Subcutaneous abdominal adipose tissue (tissue), 5 donors: ENCODE results near the gene DMC1.

Source experiments
- H3K27ac ChIP-seq: one replicate; pipeline ENCODE4 v1.7.0; 2013; ENCODE audit warnings: low read depth, mild to moderate bottlenecking, inconsistent platforms, low read length, moderate library complexity
- H3K27me3 ChIP-seq, 5 donors: one replicate each; pipeline ENCODE4 v1.7.0; 2013; ENCODE audit warnings: low read length in 5 of 5, inconsistent platforms in 1 of 5; ENCODE audit not compliant: control insufficient read depth in 5 of 5, insufficient read depth in 4 of 5
- H3K36me3 ChIP-seq, 5 donors: one replicate each; pipeline ENCODE4 v1.7.0; 2013; ENCODE audit warnings: low read length in 5 of 5; ENCODE audit not compliant: control insufficient read depth in 5 of 5, insufficient read depth in 5 of 5
- H3K4me1 ChIP-seq, 5 donors: one replicate each; pipeline ENCODE4 v1.7.0; 2013; ENCODE audit warnings: low read length in 5 of 5, mild to moderate bottlenecking in 3 of 5, moderate library complexity in 1 of 5; ENCODE audit not compliant: control insufficient read depth in 5 of 5, insufficient read depth in 5 of 5
- H3K4me3 ChIP-seq, 5 donors: one replicate each; pipeline ENCODE4 v1.7.0; 2013; ENCODE audit warnings: low read length in 5 of 5, low read depth in 1 of 5
- H3K9ac ChIP-seq, 5 donors: one replicate each; pipeline ENCODE4 v1.7.0; 2013; ENCODE audit warnings: low read length in 5 of 5, mild to moderate bottlenecking in 4 of 5, moderate library complexity in 3 of 5
- H3K9me3 ChIP-seq, 5 donors: one replicate each; pipeline ENCODE4 v1.7.0; 2013; ENCODE audit warnings: low read length in 5 of 5; ENCODE audit not compliant: control insufficient read depth in 5 of 5
- donor health status: healthy.
- donor health status: healthy.
- donor health status: healthy.
- donor health status: healthy.
- donor health status: healthy.

The DMC1 gene

GRCh38 chr22:38524429-38524828 is 45.6 kb downstream of the DMC1 start:
- H3K9ac ChIP-seq, result no peak overlapping the region
- H3K4me3 ChIP-seq, result no peak overlapping the region
- H3K27ac ChIP-seq, result no peak overlapping the region

GRCh38 chr22:38523479-38523878 is 46.5 kb downstream of the DMC1 start:
- H3K4me3 ChIP-seq, result no peak overlapping the region
- H3K27me3 ChIP-seq, result peaks cover 0 to 8% (median 0%) of the 10 kb centered on the region in 5 donors
- H3K4me1 ChIP-seq, result no peaks in the 10 kb centered on the region
- H3K36me3 ChIP-seq, result no peaks in the 10 kb centered on the region
- H3K9ac ChIP-seq, result no peak overlapping the region
- H3K9me3 ChIP-seq, result no peaks in the 10 kb centered on the region
- no peak overlapping the region for H3K27ac ChIP-seq

More at GRCh38 chr22:38524429-38524828, 45.6 kb downstream of the DMC1 start:
- no peaks in the 10 kb centered on the region for H3K4me1 ChIP-seq
- H3K27me3 ChIP-seq, result peaks cover 0 to 8% (median 0%) of the 10 kb centered on the region in 5 donors
- H3K9me3 ChIP-seq, result no peaks in the 10 kb centered on the region
- no peaks in the 10 kb centered on the region for H3K36me3 ChIP-seq

DNA sequence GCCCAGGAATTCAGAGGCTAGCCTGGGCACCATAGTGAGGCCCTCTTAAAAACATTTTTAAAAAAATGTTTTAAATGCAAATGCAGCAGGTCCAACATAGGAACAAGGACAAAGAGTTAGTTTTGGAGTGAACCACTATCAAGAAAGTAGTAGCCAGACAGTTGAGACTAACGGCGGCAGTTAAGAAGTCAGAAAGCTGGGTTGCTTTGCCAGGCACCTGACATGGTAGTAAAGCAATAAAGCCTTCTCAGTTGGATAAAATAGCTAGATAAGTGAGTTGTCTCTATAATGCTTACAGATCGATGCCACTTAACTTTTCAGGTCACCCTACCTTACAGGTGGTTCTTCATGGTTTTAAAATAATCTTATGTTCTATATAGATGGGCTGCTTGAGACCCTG is 47.0 kb downstream of the DMC1 start:
- H3K27ac ChIP-seq, result no peak overlapping the region
- H3K4me3 ChIP-seq, result no peak overlapping the region
- peaks cover 0 to 8% (median 0%) of the 10 kb centered on the region in 5 donors for H3K27me3 ChIP-seq
- H3K36me3 ChIP-seq, result no peaks in the 10 kb centered on the region
- no peak overlapping the region for H3K9ac ChIP-seq
- no peaks in the 10 kb centered on the region for H3K9me3 ChIP-seq
- no peaks in the 10 kb centered on the region for H3K4me1 ChIP-seq

DNA sequence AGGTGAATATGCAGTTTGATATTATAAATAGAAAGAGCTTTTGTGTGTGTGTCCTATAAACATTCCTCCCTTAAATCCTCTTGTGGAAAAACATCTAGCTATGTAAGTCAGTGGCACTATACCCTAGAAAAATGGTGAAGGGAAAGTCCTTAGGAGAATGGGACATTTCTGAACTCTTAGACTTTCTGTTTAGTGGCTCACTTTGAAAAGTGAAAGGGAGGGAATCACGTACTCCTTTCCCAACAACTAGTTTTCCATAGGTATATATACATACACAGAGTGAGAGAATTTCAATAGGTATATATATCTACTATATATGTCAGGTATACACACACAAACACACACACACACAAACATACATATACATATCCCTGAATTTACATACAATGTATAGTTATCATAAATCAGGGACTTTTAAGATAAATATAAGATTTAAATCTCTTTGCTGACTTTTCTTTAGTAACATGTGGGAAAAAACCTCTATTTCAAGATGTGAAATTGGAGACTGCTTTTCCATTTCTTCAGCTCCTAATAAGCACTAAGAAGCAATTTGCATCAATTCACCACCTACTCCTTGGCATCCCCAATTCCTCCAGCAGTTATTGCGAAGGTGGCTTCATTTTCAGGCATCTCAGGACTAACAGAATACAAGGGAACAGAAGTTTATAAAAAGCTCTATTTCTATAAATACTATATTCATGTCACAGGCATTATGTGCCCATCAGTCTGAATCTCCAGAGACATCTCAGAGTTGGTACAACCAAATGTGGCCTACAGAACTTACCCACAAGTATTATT is 50.3 kb downstream of the DMC1 start:
- Histone ChIP-seq H3K36me3 (no peaks in the 10 kb centered on the region), H3K4me3 (no peak overlapping the region), H3K27ac (no peak overlapping the region), H3K9me3 (no peaks in the 10 kb centered on the region), H3K4me1 (no peaks in the 10 kb centered on the region), H3K9ac (no peak overlapping the region), H3K27me3 (peaks cover 0 to 8% (median 0%) of the 10 kb centered on the region in 5 donors)

DNA sequence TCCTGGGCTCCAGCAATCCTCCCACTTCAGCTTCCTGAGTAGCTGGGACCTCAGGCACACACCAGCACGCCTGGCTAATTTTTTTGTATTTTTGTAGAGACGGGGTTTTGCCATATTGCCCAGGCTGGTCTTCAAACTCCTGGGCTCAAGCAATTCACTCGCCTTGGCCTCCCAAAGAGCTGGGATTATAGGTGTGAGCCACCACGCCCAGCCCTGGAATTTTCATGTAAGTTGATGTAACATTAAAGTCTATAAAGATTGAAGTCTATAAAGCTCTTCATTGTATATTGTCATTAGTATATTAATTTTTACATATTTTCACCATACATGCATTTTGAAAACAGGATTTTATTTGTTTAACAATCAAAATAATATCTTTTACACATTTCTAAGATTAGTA is 51.4 kb downstream of the DMC1 start:
- H3K36me3 ChIP-seq, result no peaks in the 10 kb centered on the region
- no peaks in the 10 kb centered on the region for H3K9me3 ChIP-seq
- no peak overlapping the region for H3K27ac ChIP-seq
- H3K4me3 ChIP-seq, result no peak overlapping the region
- no peaks in the 10 kb centered on the region for H3K4me1 ChIP-seq
- H3K9ac ChIP-seq, result no peak overlapping the region
- H3K27me3 ChIP-seq, result peaks cover 0 to 8% (median 0%) of the 10 kb centered on the region in 5 donors

- no peaks in the 10 kb centered on the region for H3K27me3 ChIP-seq
- H3K36me3 ChIP-seq, result no peaks in the 10 kb centered on the region
- H3K9ac ChIP-seq, result no peak overlapping the region
- H3K9me3 ChIP-seq, result no peaks in the 10 kb centered on the region
- H3K4me3 ChIP-seq, result no peak overlapping the region
- H3K27ac ChIP-seq, result no peak overlapping the region
- H3K4me1 ChIP-seq, result no peaks in the 10 kb centered on the region
Measured at GRCh38 chr22:38513063-38513462, 56.9 kb downstream of the DMC1 start.

DNA sequence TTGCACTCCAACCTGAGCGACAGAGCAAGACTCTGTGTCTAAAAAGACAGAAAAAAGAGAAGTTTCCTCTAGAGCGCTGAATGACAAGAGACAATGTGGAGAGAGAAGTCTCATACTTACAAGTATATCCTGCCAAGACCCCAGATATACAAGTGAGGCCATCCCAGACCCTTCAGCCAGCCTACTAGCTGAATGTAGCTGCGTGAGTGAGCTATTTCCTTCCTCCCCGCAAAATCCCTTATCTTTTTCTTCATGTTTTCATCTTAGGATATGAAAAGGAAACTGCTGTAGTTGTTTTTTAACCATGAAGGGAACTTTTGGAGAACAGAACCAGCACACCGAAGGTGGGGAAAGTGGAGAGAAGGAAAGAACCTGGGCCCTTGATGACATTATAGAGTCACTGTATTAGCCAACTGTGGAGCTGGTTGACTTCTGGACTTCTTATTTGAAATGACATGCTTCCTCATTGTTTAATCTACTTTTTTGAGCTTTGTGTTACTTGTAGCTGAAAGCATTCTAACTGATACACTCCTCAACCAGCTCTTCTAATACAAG is 59.5 kb downstream of the DMC1 start:
- Histone ChIP-seq H3K36me3 (no peaks in the 10 kb centered on the region), H3K9ac (no peak overlapping the region), H3K27me3 (no peaks in the 10 kb centered on the region), H3K4me3 (no peak overlapping the region), H3K27ac (no peak overlapping the region), H3K4me1 (peaks cover 2 to 9% (median 7%) of the 10 kb centered on the region in 5 donors), H3K9me3 (no peaks in the 10 kb centered on the region)

DNA sequence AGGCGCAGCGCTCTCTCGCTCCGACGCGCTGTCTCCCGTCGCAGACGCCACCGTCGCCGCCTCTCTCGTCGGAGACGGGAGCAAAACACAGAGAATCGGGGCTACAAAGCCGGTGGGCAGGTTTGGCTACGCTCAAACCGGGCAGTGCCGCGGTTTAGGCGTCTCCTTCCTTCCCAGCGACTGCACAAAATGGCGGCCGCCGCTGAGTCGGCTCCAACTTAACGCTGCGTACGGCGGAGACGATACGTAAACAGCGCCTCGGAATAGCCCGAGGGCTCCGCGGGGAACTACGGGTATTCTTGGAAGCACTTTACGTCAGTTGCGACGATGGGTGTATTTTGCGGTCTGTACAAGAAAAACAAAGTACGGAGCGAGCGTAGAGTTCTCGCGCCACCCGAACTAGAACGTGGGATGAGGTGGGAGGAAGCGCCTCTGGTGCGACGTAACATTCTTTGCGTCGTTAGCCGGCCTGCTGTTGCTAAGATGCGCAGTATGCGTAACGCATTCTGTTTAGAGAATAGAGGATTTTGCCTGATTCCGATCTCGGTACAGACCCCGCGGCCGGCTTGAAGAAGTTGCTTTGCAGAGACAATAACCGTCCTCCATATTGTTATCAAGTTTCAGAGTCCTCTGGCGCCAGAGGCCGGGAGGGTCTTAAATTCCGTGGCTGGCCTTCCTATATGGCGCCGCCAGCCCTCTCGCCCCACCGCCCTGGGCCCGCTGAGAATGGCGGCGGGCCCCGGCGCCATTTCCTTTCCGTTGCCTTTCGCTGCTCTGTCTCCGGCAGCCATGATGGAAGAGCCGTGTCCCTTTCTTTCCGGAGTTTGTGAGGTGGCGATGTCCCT is 63.6 kb downstream of the DMC1 start, which contains the start of gene DDX17:
TSS of gene DDX17 (minus strand) at position 194 of the 845 bp plus-strand sequence.
- Histone ChIP-seq H3K27ac (peak within 1 kb of the TSS; percentile 99), H3K27me3 (no peaks in the 10 kb centered on the region), H3K36me3 (peaks cover 2 to 15% (median 6%) of the 10 kb centered on the region in 5 donors), H3K4me3 (peak within 1 kb of the TSS; percentile 85 to 97 (median 94)), H3K4me1 (peaks cover 7 to 49% (median 44%) of the 10 kb centered on the region in 5 donors), H3K9me3 (no peaks in the 10 kb centered on the region), H3K9ac (peak within 1 kb of the TSS; percentile 88 to 100 (median 100))

DNA sequence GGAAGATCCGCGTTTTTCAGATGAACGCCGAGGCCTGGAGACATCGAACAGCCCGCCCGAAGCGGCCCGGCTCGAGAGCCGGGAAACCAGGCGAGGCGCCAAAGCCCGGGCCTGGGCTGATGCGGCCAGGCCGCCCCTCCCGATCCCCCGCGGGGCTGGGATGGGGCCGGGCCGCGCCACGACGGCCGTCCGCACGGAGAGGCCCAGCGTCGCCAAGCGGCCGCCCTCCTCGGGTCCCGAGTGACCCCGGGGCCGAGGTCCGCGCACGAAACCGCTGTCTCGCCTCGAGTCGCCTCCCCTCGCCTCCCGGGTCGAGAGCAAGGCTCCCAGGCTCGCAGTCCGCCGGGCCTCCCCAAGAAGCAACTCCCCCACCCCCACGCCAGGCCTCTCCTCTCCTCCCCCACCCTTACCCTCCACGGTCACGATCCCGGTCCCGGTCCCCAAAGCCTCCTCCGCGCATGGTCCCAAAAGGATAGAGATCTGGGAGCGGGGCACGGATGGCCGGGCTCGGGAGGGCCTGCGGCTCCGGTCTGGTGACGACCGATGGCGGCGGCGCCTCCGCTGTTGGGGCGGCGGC is 64.4 kb downstream of the DMC1 start:
- Histone ChIP-seq H3K36me3 (peaks cover 5 to 21% (median 10%) of the 10 kb centered on the region in 5 donors), H3K4me3 (peak overlapping the region; percentile 85 to 97 (median 94)), H3K9ac (peak overlapping the region; percentile 88 to 100 (median 100)), H3K27me3 (no peaks in the 10 kb centered on the region), H3K9me3 (no peaks in the 10 kb centered on the region), H3K4me1 (peaks cover 7 to 54% (median 44%) of the 10 kb centered on the region in 5 donors), H3K27ac (peak overlapping the region; percentile 99)
